GM18502 (cell line): ENCODE data around the gene UBXN7.
"Not testable (repeated sequence)": the region's sequence is repeated elsewhere in the genome, so short reads cannot be mapped to it uniquely, and the experiment has no call there.

Source experiments
- ATAC-seq: cut with Tn5 transposase; IDR thresholded peaks from one replicate; pipeline ENCODE4 v1.9.1; 2021; ENCODE audit warnings: mild to moderate bottlenecking; ENCODE audit not compliant: unreplicated experiment, poor library complexity

The UBXN7 gene

DNA sequence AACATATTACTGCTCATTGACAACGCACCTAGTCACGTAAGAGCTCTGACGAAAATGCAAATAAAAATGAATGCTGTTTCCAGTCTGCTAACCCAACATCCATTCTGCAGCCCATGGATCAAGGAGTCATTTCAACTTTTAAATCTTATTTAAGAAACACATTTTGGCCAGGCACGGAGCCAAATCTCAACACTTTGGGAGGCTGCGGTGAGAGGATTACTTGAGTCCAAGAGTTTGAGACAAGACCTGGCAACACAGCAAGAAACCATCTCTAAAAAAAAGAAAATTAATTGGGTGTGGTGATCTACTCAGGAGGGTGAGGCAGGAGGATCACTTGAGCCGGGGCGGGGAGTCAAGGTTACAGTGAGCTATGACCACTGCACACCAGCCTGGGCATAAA, 71.6 kb downstream of the UBXN7 start:
- ATAC-seq: no peak

DNA sequence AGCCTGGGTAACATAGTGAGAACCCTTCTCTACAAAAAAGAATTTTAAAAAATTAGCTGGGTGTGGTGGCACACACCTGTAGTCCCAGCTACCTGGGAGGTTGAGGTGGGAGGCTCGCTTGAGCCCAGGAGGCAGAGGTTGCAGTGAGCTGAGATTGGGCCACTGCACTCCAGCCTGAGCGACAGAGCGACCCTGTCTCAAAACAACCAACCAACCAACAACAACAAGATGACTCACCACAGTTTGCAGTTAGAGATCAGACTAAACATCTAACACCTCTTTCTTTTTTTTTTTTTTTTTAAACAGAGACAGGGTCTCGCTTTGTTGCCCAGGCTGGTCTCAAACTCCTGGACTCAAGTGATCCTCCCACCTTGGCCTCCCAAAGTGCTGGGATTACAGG, 73.7 kb downstream of the UBXN7 start:
- not testable (repeated sequence) for ATAC-seq

DNA sequence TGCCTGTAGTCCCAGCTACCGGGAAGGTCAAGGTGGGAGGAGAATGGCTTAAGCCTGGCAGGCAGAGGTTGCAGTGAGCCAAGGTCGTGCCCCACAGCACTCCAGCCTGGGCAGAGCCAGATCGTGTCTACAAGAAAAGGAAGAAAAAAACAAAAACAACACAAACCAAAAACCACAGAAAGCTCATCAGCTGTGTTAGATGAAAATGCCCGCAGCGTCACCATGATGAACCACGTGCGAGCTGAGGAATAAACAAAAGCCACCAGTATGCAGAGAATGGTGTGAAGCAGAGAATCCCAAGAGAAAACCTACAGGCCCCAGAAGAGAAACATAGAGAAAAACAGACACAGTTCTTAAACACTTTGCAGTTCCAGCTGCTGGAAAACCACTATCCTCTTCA, 74.3 kb downstream of the UBXN7 start:
- no peak for ATAC-seq

DNA sequence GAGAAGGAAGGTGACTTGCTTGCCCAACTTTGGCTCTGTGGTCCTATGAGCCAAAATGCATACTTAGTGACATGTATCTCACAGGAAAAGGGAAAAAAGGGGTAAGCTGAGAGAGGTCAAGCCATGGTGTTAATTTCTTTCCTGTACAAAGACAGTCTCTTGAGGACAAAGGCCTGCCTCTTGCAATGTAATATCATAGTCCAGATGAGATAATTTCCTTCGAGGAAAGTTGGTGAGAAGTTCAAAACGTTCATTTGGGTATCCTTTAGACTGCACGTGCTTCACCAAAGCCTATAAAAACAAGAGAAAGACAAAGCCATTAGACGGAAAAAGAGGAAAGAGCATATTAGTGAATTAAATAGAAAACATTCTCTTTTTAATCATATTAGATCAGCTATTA, 75.7 kb downstream of the UBXN7 start:
- no peak for ATAC-seq

DNA sequence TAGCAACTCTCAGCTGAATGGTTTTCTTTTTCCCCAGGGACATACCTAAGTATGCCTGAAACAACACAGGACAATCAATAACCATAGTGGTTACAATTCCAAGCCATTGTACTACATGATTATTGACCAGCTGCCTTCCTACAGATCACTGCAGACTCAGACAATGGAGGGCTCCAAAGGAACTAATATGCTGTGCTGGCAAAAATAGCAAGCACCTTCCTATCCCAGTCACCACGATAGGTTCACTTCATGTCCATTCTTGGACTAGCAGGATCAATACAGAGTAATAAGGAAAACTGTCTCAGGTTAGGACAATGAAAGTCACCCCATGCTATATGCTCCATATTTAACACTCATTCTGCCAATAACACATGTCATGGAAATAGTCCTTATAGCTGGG, 76.6 kb downstream of the UBXN7 start:
- no peak for ATAC-seq

DNA sequence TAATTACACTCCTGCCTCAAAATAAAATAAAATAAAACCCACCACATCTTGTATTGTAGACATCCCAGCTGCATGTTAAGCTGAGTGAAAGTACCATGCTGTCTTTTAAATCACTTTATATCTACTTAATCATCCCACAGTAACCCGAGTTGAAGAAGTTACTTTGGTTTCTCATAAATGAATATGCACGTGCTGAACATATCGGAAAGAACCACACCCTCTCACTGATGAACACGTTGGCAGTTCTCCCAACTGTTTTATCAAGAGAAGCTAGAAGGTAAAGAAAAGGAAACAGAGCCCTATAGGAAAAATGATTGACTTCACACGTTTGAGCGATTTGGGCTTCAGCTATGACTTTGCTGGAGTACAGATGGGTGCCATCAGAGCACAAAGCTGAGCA, 78.1 kb downstream of the UBXN7 start:
- ATAC-seq: no peak

DNA sequence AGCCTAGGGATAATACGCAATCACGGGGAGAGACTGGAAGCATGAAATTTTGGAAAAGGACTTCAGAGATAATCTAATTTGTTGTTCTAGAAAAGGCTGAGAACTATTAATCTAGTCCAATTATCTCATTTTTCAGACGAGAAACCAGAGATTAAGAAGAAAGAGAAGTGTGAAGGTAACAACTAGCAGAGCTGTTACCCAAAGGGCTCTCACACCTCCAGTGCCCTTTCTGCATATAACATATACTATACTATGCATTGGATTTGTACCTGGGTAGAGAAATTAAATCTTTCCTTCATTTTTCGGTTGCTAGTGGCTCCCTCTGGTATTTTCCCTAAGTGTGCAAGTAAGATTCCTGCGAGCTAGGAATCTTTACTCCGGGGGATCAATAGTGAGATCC, 80.7 kb downstream of the UBXN7 start:
- ATAC-seq: no peak

DNA sequence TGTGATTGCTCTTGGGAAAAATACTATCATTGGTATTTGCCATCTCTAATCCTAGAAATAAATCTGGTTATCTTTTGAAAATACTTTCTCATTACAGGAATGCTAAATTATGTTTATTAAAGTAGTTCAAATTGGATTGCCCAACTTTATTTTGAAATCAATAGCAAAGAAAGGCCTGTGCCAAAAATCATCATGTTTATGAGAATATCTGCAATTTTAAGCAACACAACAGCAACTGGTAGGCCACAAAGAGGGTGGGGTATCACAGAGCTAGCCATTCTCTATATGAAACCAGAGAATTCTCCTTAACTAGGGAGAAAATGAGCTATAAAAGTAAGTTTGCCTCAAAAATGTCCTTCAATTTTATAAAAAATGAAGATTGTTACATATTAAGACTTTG, 82.2 kb downstream of the UBXN7 start:
- no peak for ATAC-seq

DNA sequence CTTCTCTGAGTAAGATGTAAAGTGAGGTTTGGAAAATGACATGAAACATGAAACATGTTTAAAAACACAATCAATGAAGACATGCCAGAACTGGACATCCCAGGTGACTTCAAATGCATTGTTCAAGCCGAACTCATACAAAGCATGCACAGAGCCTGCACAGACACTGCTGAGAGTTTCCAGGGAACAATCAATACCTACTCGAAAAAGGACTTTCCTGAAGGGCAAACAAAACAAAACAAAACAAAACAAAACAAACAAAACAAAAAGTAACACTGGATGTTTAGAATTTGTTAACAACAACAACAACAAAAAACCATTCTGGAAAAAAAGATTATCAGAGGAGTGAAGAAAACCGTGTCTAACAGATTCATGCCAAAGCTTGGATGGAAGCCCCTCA, 83.5 kb downstream of the UBXN7 start:
- ATAC-seq: no peak

DNA sequence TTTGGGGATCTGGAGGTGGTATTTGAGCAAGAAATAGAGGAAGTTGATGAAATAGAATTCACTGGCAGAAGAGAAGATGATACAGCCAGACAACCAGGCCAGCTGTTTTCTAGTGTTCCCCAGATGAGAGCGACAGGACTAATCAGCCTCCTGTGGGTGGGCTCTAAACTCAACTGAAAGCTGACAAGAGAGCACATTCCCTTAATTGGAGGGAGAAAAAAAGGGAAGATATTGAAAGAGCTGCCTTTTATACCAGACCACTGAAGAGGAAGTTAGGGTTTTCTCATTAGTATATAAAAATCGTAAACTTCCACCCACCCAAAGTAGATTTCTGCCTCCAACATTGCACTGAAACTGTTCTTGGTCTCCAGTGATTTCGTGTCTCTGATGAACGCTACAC, 87.6 kb downstream of the UBXN7 start:
- ATAC-seq: no peak

DNA sequence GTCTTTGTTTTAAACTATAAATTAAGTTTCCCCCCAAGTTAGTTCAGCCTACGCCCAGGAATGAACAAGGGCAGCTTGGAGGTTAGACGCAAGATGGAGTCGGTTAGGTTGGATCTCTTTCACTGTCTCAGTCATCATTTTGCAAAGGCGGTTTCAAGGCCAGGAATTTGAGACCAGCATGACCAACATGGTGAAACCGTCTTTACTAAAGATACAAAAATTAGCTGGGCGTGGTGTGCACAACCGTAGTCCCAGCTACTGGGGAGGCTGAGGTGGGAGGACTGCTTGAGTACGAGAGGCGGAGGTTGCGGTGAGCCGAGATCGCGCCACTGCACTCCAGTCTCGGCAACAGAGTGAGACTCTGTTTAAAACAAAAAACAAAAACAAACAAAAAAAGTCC, 88.3 kb downstream of the UBXN7 start:
- not testable (repeated sequence) for ATAC-seq

DNA sequence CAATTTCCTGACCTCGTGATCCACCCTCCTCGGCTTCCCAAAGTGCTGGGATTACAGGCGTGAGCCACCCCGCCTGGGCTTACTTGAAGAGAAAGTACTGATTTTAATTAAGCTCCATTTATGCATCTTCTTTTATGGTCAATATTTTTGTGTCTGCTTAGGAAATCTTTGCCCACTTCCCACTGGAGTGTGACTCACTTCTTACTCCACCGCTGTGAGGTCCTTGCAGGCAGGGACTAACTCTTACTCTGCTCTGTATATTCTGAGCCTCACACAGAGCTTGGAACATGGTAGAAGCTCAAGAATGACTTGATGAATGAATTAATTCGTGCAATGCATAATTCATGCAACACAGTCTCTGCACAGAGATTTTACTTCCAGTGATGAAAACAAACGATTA, 91.1 kb downstream of the UBXN7 start:
- ATAC-seq: no peak

DNA sequence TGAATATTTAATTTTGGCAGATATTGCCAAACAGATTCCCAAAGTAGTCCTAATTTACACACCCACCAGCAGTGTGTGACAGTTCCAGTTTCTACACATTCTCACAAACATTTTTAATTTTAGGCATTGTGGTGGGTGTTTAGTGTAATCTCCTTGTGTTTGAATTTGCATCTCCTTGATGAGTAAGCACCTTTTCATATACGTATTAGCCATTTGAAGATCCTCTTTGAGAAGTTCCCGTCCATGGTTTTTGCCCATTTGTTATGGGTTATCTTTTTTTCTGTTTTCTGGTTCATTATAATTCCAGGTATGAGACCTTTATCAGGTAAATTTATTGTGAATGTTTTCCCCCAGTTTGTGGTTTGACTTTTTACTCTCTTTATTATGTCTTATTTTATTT, 91.8 kb downstream of the UBXN7 start:
- no peak for ATAC-seq

DNA sequence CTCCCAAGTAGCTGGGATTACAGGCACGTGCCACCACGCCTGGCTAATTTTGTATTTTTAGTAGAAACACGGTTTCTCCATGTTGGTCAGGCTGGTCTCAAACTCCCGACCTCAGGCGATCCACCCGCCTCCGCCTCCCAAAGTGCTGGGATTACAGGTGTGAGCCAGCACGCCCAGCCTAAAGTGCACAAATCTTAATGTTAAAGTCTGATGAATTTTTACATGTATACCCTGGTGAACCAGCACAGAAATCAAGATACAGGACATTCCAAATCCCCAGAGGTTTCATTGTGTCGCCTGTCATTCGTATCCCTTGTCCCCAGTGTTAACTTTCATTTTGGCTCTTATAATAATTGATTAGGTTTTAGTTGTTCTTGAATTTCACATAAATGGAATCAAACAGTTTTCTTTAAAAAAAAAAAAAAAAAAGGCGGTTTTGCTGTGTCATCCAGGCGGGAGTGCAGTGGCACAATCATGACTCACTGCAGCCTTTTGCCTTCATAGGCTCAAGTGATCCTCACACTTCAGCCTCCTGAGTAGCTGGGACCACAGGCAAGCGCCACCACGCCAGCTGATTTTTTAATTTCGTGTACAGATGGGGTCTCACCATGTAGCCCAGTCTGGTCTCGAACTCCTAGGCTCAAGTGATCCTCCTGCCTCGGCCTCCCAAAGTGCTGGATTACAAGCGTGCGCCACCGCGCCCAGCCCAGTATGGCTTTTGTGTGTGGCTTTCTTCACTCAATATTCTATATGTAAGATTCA, 92.6 kb downstream of the UBXN7 start:
- ATAC-seq: no peak

DNA sequence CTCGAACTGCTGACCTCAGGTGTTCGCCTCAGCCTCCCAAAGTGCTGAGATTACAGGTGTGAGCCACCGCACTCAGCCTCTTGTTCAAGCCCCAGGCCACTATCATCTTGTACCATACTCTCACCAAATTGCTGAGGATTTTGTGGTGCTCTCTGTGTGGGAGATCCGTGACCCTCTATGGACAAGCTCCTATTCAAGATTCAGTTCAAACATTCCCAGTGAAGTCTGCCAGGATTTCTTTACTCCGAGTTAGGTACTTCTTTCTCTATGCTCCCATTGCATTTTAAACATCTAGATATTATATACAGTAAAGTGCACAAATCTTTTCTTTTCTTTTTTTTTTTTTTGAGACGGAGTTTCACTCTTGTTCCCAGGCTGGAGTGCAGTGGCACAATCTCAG, 93.2 kb downstream of the UBXN7 start:
- no peak for ATAC-seq

DNA sequence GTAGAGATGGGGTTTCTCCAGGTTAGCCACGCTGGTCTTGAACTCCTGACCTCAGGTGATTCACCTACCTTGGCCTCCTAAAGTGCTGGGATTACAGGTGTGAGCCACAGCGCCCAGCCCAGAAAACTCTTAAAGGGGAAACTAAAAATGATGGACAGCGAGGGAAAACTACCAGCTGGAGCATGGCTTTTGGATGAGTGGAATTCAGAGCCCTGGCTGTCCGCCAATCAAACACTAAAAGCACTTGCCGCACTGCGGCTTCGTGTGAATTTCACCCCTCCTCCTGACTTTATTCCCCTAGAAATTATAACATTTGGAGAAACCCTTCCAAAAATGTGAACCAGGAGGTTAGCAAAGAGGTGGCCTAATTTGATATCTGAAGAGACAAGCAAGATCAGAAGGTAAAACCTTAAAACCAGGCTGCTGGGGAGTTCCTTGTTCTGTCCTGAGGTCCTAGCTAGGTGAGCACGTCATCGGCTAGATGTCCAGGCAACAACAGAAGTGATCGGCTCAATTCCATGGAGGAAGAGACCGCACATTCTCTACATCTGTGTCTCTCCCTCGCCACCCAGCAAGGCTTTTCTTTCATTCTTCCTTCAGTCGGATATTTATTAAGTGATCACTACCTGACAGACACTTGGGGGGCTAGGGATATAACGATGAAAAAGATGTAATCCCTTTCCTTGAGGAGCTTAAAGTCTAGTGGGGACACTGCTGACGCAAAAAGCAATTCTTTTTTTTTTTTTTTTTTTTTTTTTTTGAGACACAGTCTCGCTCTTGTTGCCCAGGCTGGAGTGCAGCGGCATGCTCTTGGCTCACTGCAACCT, 95.7 kb downstream of the UBXN7 start:
- no peak for ATAC-seq

DNA sequence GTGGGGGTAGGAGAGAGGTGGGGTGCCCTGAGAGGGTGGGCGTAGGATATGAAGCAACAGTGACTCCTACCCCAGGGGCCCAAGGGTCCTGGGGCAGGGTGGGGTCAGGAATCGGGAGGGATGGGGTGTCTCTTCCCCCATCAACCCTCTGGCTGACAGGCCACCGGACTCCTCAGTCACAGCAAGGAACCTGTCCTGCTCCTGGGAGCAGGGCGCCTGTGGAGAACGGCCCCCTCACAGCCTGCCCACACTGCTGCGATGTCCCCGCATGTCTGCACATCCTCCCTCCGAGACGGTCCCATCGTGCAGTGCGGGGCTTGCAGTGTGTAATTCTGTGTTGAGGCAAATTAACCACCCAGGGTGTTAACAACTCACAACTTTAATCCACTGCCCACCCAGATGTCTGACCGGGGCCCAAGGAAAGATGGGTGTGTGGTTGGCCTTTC, 96.7 kb downstream of the UBXN7 start:
- ATAC-seq: no peak

DNA sequence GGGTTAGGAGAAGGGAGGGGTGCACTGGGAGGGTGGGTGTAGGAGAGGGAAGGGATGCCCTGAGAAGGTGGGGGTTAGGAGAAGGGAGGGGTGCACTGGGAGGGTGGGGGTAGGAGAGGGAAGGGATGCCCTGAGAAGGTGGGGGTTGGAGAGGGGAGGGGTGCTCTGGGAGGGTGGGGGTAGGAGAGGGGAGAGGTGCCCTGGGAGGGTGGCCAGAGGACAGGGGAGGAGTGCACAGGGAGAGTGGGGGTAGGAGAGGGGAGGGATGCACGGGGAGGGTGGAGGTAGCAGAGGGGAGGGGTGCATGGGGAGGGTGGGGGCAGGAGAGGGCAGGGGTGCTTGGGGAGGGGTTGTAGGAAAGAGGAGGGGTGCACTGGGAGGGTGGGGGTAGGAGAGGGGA, 97.2 kb downstream of the UBXN7 start:
- ATAC-seq: no peak

DNA sequence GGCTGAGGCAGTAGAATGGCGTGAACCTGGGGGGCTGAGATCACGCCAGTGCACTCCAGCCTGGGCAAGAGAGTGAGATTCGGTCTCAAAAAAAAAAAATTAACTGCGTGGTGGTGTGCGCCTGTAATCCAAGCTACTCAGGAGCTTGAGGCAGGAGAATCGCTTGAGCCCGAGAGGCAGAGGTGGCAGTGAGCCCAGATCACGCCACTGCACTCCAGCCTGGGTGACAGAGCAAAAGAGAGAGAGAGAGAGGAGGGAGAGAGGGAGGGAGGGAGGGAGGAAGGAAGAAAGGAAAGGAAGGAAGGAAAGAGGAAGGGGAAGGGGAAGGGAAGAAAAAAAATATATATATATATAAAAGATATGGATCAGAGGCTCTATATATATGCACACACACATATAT, 100.1 kb downstream of the UBXN7 start:
- ATAC-seq: no peak

DNA sequence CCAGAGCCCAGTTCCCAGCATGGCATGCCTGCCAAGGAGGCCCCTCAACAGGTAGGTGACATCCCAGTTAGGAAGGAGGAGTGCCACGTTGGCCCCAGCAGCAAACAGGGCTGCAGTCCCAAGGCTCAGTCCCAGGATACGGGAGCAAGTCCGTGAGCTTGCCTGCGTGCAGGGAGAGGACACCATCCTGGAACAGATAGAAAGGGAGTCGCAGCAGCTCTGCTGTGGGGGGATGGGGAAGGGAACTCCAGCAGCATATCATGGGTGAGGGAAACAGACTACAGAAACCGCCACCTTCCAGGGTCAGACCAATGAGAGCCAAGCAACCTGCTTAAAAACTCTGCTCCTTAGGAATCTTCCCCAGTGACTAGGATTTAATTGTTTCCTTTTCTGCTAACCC, 104.8 kb downstream of the UBXN7 start:
- no peak for ATAC-seq

DNA sequence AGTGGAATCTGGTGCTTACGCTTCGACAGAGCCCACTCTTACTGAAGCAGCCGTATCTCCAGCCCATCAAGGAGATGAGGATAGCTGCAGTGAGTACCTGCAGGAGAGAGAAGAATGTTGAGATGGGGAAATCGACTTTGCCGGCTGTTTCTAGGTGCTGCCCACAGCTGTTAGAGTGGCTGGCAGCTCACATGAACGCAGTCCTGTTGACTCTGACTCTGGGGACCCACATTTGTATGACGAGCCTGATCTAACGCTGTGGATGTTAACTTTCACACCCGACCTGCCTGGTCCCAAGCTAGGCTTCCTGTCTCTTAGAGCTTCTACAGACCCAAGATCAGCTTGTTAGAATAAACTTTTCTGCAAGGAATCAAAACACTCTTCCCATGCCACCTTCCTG, 105.3 kb downstream of the UBXN7 start:
- ATAC-seq: no peak

DNA sequence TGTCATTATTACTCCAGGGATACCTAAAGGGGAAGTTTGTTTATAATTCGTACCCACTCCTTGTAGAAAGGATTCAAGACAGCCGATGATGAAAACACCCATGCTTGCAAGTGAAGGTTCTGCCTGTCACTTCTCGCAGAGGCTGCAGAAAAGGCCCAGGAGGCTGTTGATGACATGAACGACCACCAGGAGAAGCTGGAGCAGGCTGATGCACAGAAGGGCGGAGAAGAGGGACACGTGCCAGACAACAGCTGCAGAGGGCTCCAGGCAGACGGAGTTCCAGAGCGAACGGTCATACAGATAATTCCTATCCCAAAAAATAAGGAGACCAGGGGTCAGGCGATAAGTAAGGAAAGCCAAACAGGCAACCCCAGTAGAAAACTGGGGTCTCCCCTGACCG, 108.5 kb downstream of the UBXN7 start:
- ATAC-seq: no peak
